ENCODE data around the gene SRRM3.

- TF ChIP-seq CTCF (IDR thresholded peaks at IDR 0.05; ENCODE audit: insufficient read depth, low read depth, low read length) (no peak), EZH2 (IDR thresholded peaks at IDR 0.05; ENCODE audit: insufficient read depth, low read length) (no peak)
These were observed 128.6 kb downstream of the SRRM3 start for GRCh38 chr7:76330261-76330660.
